K562 (cell line): ENCODE data around the gene RIT1. TPM values are rescaled to one million over a fixed set of nuclear protein-coding genes. Genes with fewer than 3 reads are reported as not detected.
A peak's percentile ranks its signal among the peaks of the same experiment; 100 is the strongest.

Experiments
- CBX5 ChIP-seq: IDR thresholded peaks from 2 replicates; pipeline ENCODE4 v1.6.1; 2014; ENCODE audit warnings: low read depth, borderline replicate concordance
- CCAR2 ChIP-seq: fragments of 200-400 bp; formaldehyde crosslinking; IDR thresholded peaks from 2 replicates; pipeline ENCODE4 v1.6.1; 2017; ENCODE audit warnings: mild to moderate bottlenecking, low read depth, low read length
- CREM ChIP-seq: IDR thresholded peaks from 2 replicates; pipeline ENCODE4 v1.6.1; 2014; ENCODE audit warnings: antibody characterized with exemption, low read depth
- CSDE1 ChIP-seq, 2 experiments: fragments of 450-650 bp; IDR thresholded peaks; 2 replicates each; pipeline ENCODE4 v1.6.1; 2016; ENCODE audit warnings: mild to moderate bottlenecking in 1 of 2
- DNMT1 ChIP-seq: fragments of 450-650 bp; IDR thresholded peaks from 2 replicates; pipeline ENCODE4 v1.6.1; 2016; ENCODE audit warnings: antibody characterized with exemption, mild to moderate bottlenecking
- ETS2 ChIP-seq: IDR thresholded peaks from 2 replicates; pipeline ENCODE4 v1.6.1; 2016; ENCODE audit warnings: borderline replicate concordance, missing genetic modification characterization, mild to moderate bottlenecking, moderate library complexity, missing compliant biosample characterization; ENCODE audit not compliant: poor library complexity, severe bottlenecking
- HDAC8 ChIP-seq: fragments of 450-650 bp; IDR thresholded peaks from 2 replicates; pipeline ENCODE4 v1.6.1; 2016; ENCODE audit warnings: mild to moderate bottlenecking, missing genetic modification characterization, moderate library complexity, missing compliant biosample characterization
- JUNB ChIP-seq: fragments of 450-650 bp; formaldehyde crosslinking; conservative IDR thresholded peaks from 2 replicates; pipeline ENCODE4 v1.4.0; 2020; ENCODE audit warnings: mild to moderate bottlenecking
- KLF13 ChIP-seq: fragments of 450-650 bp; IDR thresholded peaks from 2 replicates; pipeline ENCODE4 v1.6.1; 2016; ENCODE audit warnings: missing genetic modification characterization, low read depth, mild to moderate bottlenecking, missing compliant biosample characterization, moderate library complexity, borderline replicate concordance
- MCM7 ChIP-seq, 2 experiments: fragments of 450-650 bp; IDR thresholded peaks; 2 replicates each; pipeline ENCODE4 v1.6.1; 2016 to 2018
- NCOA6 ChIP-seq: fragments of 450-650 bp; IDR thresholded peaks from 2 replicates; pipeline ENCODE4 v1.6.1; 2017; ENCODE audit warnings: mild to moderate bottlenecking
- PHTF2 ChIP-seq: fragments of 250-450 bp; sonication (Bioruptor Pico); IDR thresholded peaks from 2 replicates; pipeline ENCODE4 v1.5.0; 2021; ENCODE audit warnings: mild to moderate bottlenecking
- POLR2AphosphoS2 ChIP-seq: IDR thresholded peaks from 2 replicates; pipeline ENCODE4 v1.6.1; 2012; ENCODE audit warnings: low read length, improper control_type of control experiment
- POLR2G ChIP-seq: fragments of 200-400 bp; formaldehyde crosslinking; IDR thresholded peaks from 2 replicates; pipeline ENCODE4 v1.6.1; 2017; ENCODE audit warnings: low read depth, mild to moderate bottlenecking, antibody characterized with exemption, low read length, moderate library complexity
- PTRF ChIP-seq: fragments of 450-650 bp; IDR thresholded peaks from 2 replicates; pipeline ENCODE4 v1.6.1; 2016; ENCODE audit warnings: mild to moderate bottlenecking, missing genetic modification characterization, missing compliant biosample characterization
- RERE ChIP-seq: sonication (generic); formaldehyde crosslinking; IDR thresholded peaks from 2 replicates; pipeline ENCODE4 v1.8.0; 2023; ENCODE audit warnings: missing genetic modification reagents, mild to moderate bottlenecking, borderline replicate concordance
- SMARCA4 ChIP-seq: fragments of 450-650 bp; IDR thresholded peaks from 2 replicates; pipeline ENCODE4 v1.6.1; 2016
- TCFL5 ChIP-seq: fragments of 250-450 bp; sonication (Bioruptor Pico); conservative IDR thresholded peaks from 2 replicates; pipeline ENCODE4 v1.6.1; 2021; ENCODE audit warnings: mild to moderate bottlenecking, moderate library complexity, matching md5 sums
- ZBTB17 ChIP-seq: fragments of 450-650 bp; formaldehyde crosslinking; IDR thresholded peaks from 2 replicates; pipeline ENCODE4 v1.4.0; 2020; ENCODE audit warnings: mild to moderate bottlenecking
- ZBTB34 ChIP-seq: fragments of 250-450 bp; sonication (Bioruptor Pico); IDR thresholded peaks from 2 replicates; pipeline ENCODE4 v1.8.0; 2021; ENCODE audit warnings: mild to moderate bottlenecking, moderate library complexity
- ZNF217 ChIP-seq: sonication (generic); formaldehyde crosslinking; IDR thresholded peaks from 2 replicates; pipeline ENCODE4 v1.8.0; 2022; ENCODE audit warnings: mild to moderate bottlenecking, missing genetic modification reagents
- ZNF3 ChIP-seq: fragments of 250-450 bp; sonication (Bioruptor Pico); IDR thresholded peaks from 2 replicates; pipeline ENCODE4 v1.5.0; 2021; ENCODE audit warnings: mild to moderate bottlenecking, moderate library complexity
- polyA plus RNA-seq, 8 experiments: library from polyadenylated mRNA; depleted of rRNA in 4 of 8; stranded (reverse) in 5 of 8; unstranded in 3 of 8; fragments of >200 nt; fragmentation: Nextera tagmentation in 2 of 8; fragmentation: Illumina TruSeq in 1 of 8; extraction: Ambion mirVana in 2 of 8; extraction: Trizol in 1 of 8; gene quantifications; 2 replicates each; pipeline versions ENCODE4 v1.2.1 to v1.2.3, GENCODE V29; 2011 to 2014; ENCODE audit warnings: inconsistent platforms in 1 of 8, missing spikeins in 1 of 8
- total RNA-seq, 7 experiments: library from RNA; depleted of rRNA in 6 of 7; stranded (reverse); fragments of >200 nt in 6 of 7; fragmentation: Illumina TruSeq in 2 of 7; extraction: Trizol in 2 of 7; gene quantifications; 2 replicates each; pipeline versions ENCODE4 v1.2.1 to v1.2.3, GENCODE V29; 2011 to 2021; ENCODE audit warnings: low replicate concordance in 1 of 7
- TF ChIP-seq, protein P1 (sequence below): fragments of 250-450 bp; sonication (Bioruptor Pico); IDR thresholded peaks from 2 replicates; pipeline ENCODE4 v1.9.0; 2021; ENCODE audit warnings: mild to moderate bottlenecking

The RIT1 gene
- total and polyA plus RNA-seq, 9 of the 15 experiments (the other 6 are each of a cell fraction or from before 2014, with no cell fraction given), result 13.5 to 57.6 (median 22.9) TPM

GRCh38 chr1:155856975-155857930 is 53.9 kb downstream of the RIT1 start, which contains the start of gene GON4L (continued):
- TF ChIP-seq TCFL5 (CRISPR knock-in tag), result no peak
- TF ChIP-seq ZBTB34 (CRISPR knock-in tag), result no peak
- TF ChIP-seq ZNF3 (CRISPR knock-in tag), result no peak
- TF ChIP-seq CBX5, result no peak
- 0 out of 2 replicates have a peak, but pooled peaks have one; percentile 63 for TF ChIP-seq POLR2AphosphoS2
- TF ChIP-seq CREM, result peak; percentile 94
- TF ChIP-seq DNMT1, result no peak
- TF ChIP-seq HDAC8, result no peak
- no peak for TF ChIP-seq CSDE1 (IDR thresholded peaks at IDR 0.05)
- no peak for TF ChIP-seq RERE
- TF ChIP-seq ZNF217, result no peak
- TF ChIP-seq POLR2G, result peak; percentile 92
- TF ChIP-seq ZBTB17, result no peak
- TF ChIP-seq ETS2 (tag), result no peak
- no peak for TF ChIP-seq MCM7 (IDR thresholded peaks at IDR 0.05)
- no peak for TF ChIP-seq CCAR2
- no peak for TF ChIP-seq SMARCA4
- TF ChIP-seq NCOA6, result no peak
- TF ChIP-seq JUNB (CRISPR knock-in tag), result no peak
- TF ChIP-seq PTRF, result no peak
- TF ChIP-seq KLF13, result no peak
- no peak for TF ChIP-seq PHTF2 (CRISPR knock-in tag)
- TF ChIP-seq, protein P1, sequence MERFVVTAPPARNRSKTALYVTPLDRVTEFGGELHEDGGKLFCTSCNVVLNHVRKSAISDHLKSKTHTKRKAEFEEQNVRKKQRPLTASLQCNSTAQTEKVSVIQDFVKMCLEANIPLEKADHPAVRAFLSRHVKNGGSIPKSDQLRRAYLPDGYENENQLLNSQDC (CRISPR knock-in tag), result no peak
